Neural progenitor cell (in vitro differentiated cells): ENCODE results near the gene PPP1R8.

Source experiments
- EZH2 ChIP-seq: fragments of 200-600 bp; sonication (generic); IDR thresholded peaks from 2 replicates; pipeline ENCODE4 v1.6.1; 2017; ENCODE audit warnings: antibody characterized with exemption, mild to moderate bottlenecking, moderate library complexity
- EZH2phosphoT487 ChIP-seq: fragments of 200-600 bp; sonication (generic); IDR thresholded peaks from 2 replicates; pipeline ENCODE4 v1.6.1; 2017; ENCODE audit warnings: antibody characterized with exemption
- TF ChIP-seq, protein P1 (sequence below): fragments of 200-600 bp; sonication (generic); IDR thresholded peaks from 2 replicates; pipeline ENCODE4 v1.5.1; 2017; ENCODE audit warnings: antibody characterized with exemption, mild to moderate bottlenecking

DNA sequence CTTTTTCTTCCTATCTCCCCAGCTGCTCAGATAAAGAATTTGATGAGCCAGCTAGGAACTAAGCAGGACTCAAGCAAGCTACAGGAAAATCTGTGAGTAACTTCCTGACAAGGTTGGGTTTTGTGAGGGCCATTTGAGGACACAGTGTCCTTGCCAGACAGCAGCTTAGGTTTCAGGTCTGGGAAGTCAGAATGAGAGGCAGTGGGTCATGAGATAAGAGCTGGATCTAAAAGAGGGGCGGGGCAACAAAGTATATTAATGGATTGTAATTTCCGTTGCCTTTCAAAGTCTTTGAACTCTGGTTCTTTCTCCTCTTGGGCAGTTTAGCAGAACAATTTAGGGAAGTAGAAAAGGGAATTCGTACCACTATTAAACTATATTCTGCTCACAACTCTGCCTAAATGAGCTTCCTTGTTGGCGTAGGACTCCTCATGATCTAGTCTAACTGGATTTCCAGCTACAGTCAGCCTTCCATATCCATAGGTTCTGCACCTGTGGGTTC is 41.0 kb upstream of the PPP1R8 start:
- TF ChIP-seq, protein P1, sequence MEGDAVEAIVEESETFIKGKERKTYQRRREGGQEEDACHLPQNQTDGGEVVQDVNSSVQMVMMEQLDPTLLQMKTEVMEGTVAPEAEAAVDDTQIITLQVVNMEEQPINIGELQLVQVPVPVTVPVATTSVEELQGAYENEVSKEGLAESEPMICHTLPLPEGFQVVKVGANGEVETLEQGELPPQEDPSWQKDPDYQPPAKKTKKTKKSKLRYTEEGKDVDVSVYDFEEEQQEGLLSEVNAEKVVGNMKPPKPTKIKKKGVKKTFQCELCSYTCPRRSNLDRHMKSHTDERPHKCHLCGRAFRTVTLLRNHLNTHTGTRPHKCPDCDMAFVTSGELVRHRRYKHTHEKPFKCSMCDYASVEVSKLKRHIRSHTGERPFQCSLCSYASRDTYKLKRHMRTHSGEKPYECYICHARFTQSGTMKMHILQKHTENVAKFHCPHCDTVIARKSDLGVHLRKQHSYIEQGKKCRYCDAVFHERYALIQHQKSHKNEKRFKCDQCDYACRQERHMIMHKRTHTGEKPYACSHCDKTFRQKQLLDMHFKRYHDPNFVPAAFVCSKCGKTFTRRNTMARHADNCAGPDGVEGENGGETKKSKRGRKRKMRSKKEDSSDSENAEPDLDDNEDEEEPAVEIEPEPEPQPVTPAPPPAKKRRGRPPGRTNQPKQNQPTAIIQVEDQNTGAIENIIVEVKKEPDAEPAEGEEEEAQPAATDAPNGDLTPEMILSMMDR: no peak
- TF ChIP-seq EZH2phosphoT487 (no peak), EZH2 (no peak)
